SK-N-SH treated with all-trans-retinoic acid at 6 μM for 48 hours (cell line): Measurements from ENCODE around the gene LPP.

Experiments
- ARNTL ChIP-seq: fragments of 450-650 bp; formaldehyde crosslinking; IDR thresholded peaks from 2 replicates; pipeline ENCODE4 v1.5.0; 2020; ENCODE audit warnings: low read depth, mild to moderate bottlenecking, moderate library complexity, borderline replicate concordance
- CREB5 ChIP-seq: fragments of 250-450 bp; sonication (Bioruptor Pico); IDR thresholded peaks from 2 replicates; pipeline ENCODE4 v1.5.1; 2020; ENCODE audit warnings: low read depth, mild to moderate bottlenecking, moderate library complexity
- CSDC2 ChIP-seq: fragments of 250-450 bp; sonication (Bioruptor Pico); IDR thresholded peaks from 2 replicates; pipeline ENCODE4 v1.5.0; 2020; ENCODE audit warnings: mild to moderate bottlenecking, moderate library complexity
- CSRNP3 ChIP-seq: fragments of 250-450 bp; sonication (Bioruptor Pico); IDR thresholded peaks from 2 replicates; pipeline ENCODE4 v1.5.1; 2021; ENCODE audit warnings: mild to moderate bottlenecking, moderate library complexity
- ESRRG ChIP-seq: fragments of 250-450 bp; sonication (Bioruptor Pico); IDR thresholded peaks from 2 replicates; pipeline ENCODE4 v1.6.1; 2021; ENCODE audit warnings: mild to moderate bottlenecking
- ISL1 ChIP-seq: fragments of 250-450 bp; sonication (Bioruptor Pico); IDR thresholded peaks from 2 replicates; pipeline ENCODE4 v2.1.2; 2022; ENCODE audit warnings: mild to moderate bottlenecking, moderate library complexity
- PATZ1 ChIP-seq: fragments of 250-450 bp; sonication (Bioruptor Pico); IDR thresholded peaks from 2 replicates; pipeline ENCODE4 v1.8.0; 2020; ENCODE audit warnings: mild to moderate bottlenecking, moderate library complexity, borderline replicate concordance
- POU6F1 ChIP-seq: fragments of 250-450 bp; sonication (Bioruptor Pico); IDR thresholded peaks from 2 replicates; pipeline ENCODE4 v1.8.0; 2021; ENCODE audit warnings: low read depth, mild to moderate bottlenecking, moderate library complexity, borderline replicate concordance
- RARB ChIP-seq: fragments of 250-450 bp; sonication (Bioruptor Pico); IDR thresholded peaks from 2 replicates; pipeline ENCODE4 v1.8.0; 2021; ENCODE audit warnings: mild to moderate bottlenecking, moderate library complexity
- TOX ChIP-seq: fragments of 250-450 bp; sonication (Bioruptor Pico); IDR thresholded peaks from 2 replicates; pipeline ENCODE4 v1.8.0; 2021; ENCODE audit warnings: mild to moderate bottlenecking, moderate library complexity, borderline replicate concordance
- ZFP3 ChIP-seq: fragments of 250-450 bp; sonication (Bioruptor Pico); IDR thresholded peaks from 2 replicates; pipeline ENCODE4 v1.5.0; 2020; ENCODE audit warnings: mild to moderate bottlenecking, moderate library complexity
- ZFP30 ChIP-seq: fragments of 450-650 bp; formaldehyde crosslinking; IDR thresholded peaks from 2 replicates; pipeline ENCODE4 v1.5.0; 2022; ENCODE audit warnings: mild to moderate bottlenecking, moderate library complexity
- ZNF8 ChIP-seq: fragments of 450-650 bp; formaldehyde crosslinking; IDR thresholded peaks from 2 replicates; pipeline ENCODE4 v1.5.0; 2020; ENCODE audit warnings: mild to moderate bottlenecking, moderate library complexity

GRCh38 chr3:188164248-188164687, 10.3 kb downstream of the LPP start:
- TF ChIP-seq ZFP3 (CRISPR knock-in tag) (no peak), RARB (CRISPR knock-in tag) (no peak), PATZ1 (CRISPR knock-in tag) (no peak), ISL1 (no peak), CREB5 (CRISPR knock-in tag) (no peak), TOX (no peak), POU6F1 (CRISPR knock-in tag) (no peak), ARNTL (CRISPR knock-in tag) (no peak), ZNF8 (CRISPR knock-in tag) (no peak), ZFP30 (CRISPR knock-in tag) (no peak), ESRRG (CRISPR knock-in tag) (no peak), CSRNP3 (no peak), CSDC2 (no peak)
